Spleen (tissue), 11 donors: ENCODE data around the gene EBLN1. TPM values are rescaled to one million over a fixed set of nuclear protein-coding genes. Genes with fewer than 3 reads are reported as not detected.

Experiments used
- DNase-seq: peaks from one replicate; pipeline ENCODE4 v3.0.0-alpha.2; 2020
- H3K27ac ChIP-seq, 8 donors: fragments of 200-600 bp; sonication (generic) in 7 of 8; 1 replicate in 4 of 8; 2 replicates in 4 of 8; pipeline versions ENCODE4 v1.5.0 to v1.8.0; 2016 to 2021; ENCODE audit warnings: inconsistent platforms in 4 of 8, mild to moderate bottlenecking in 4 of 8, moderate library complexity in 1 of 8
- H3K27me3 ChIP-seq, 7 donors: fragments of 200-600 bp; sonication (generic) in 6 of 7; replicated peaks in 1 of 7; 1 replicate in 4 of 7; 2 replicates in 3 of 7; pipeline versions ENCODE4 v1.5.0 to v1.8.0; 2016 to 2021; ENCODE audit warnings: inconsistent platforms in 3 of 7, mild to moderate bottlenecking in 1 of 7
- H3K36me3 ChIP-seq, 6 donors: fragments of 200-600 bp; sonication (generic) in 5 of 6; 1 replicate in 4 of 6; 2 replicates in 2 of 6; pipeline versions ENCODE4 v1.5.0 to v1.8.0; 2016 to 2021; ENCODE audit warnings: inconsistent platforms in 2 of 6
- H3K4me1 ChIP-seq, 6 donors: fragments of 200-600 bp; sonication (generic) in 5 of 6; 1 replicate in 3 of 6; 2 replicates in 3 of 6; pipeline versions ENCODE4 v1.5.0 to v1.8.0; 2016 to 2021; ENCODE audit warnings: inconsistent platforms in 3 of 6
- H3K4me3 ChIP-seq, 8 donors: fragments of 200-600 bp; sonication (generic) in 7 of 8; 1 replicate in 4 of 8; 2 replicates in 4 of 8; pipeline versions ENCODE4 v1.5.0 to v1.8.0; 2016 to 2021; ENCODE audit warnings: inconsistent platforms in 4 of 8, mild to moderate bottlenecking in 4 of 8, moderate library complexity in 2 of 8
- H3K9me3 ChIP-seq, 8 donors: fragments of 200-600 bp; sonication (generic) in 7 of 8; 1 replicate in 4 of 8; 2 replicates in 4 of 8; pipeline versions ENCODE4 v1.5.0 to v1.8.0; 2016 to 2021; ENCODE audit warnings: inconsistent platforms in 4 of 8
- CTCF ChIP-seq, 11 experiments: fragments of 200-600 bp in 7 of 11; fragments of 450-650 bp in 4 of 11; sonication (generic) in 4 of 11; IDR thresholded peaks in 8 of 11; conservative IDR thresholded peaks in 3 of 11; 1 replicate in 7 of 11; 2 replicates in 4 of 11; pipeline versions ENCODE4 v1.4.0 to v1.8.0; 2016 to 2021; ENCODE audit warnings: antibody characterized with exemption in 11 of 11, inconsistent platforms in 4 of 11, mild to moderate bottlenecking in 1 of 11
- POLR2A ChIP-seq, 3 donors: fragments of 450-650 bp; IDR thresholded peaks; one replicate each; pipeline ENCODE4 v1.5.1; 2017; ENCODE audit warnings: antibody characterized with exemption in 3 of 3, mild to moderate bottlenecking in 1 of 3
- POLR2AphosphoS5 ChIP-seq, 3 donors: sonication (generic); formaldehyde crosslinking; IDR thresholded peaks; one replicate each; pipeline ENCODE4 v1.5.1; 2017; ENCODE audit warnings: antibody characterized with exemption in 3 of 3
- WGBS, 5 donors: extraction: QIAGEN DNeasy Blood & Tissue Kit in 3 of 5; methylation state at CpG; one replicate each; pipeline versions ENCODE4 v1.1.5 to v1.1.7; 2013 to 2018; 5-methylcytosine and 5-hydroxymethylcytosine counted together
- intact Hi-C: fragments of 100-400 bp; cut with DNase I; formaldehyde crosslinking; loops from one replicate; pipeline ENCODE4 v1.15.0; 2023; ENCODE audit warnings: low total_unique reads
- polyA plus RNA-seq, 3 donors: library from polyadenylated mRNA; stranded (reverse); fragments of 200-250 nt; gene quantifications; one replicate each; pipeline ENCODE4 v1.2.1, GENCODE V29; 2013
- total RNA-seq, 7 donors: library from RNA; depleted of rRNA in 3 of 7; stranded (reverse); fragments of >200 nt in 3 of 7; fragmentation: NEBNext Ultra II Directional in 4 of 7; extraction: Animal tissue kit (Norgen Biotek cat#: 25700) in 4 of 7; gene quantifications; one replicate each; pipeline versions ENCODE4 v1.1.0 to v1.2.1, GENCODE V29; 2016 to 2021
- donor health status: healthy with polysubstance abuse.
- donor health status: DM: no; HTN: no; CAD: no; lungs with moderate emphysema.
- donor health status: DM: no; HTN: no; CAD: no.
- donor health status: Bipolar disorder and iron deficiency.
- donor health status: healthy.
- donor health status: DM: no; HTN: no; CAD: no.
- donor health status: DM: yes; HTN: yes; CAD: no.

The EBLN1 gene
- total and polyA plus RNA-seq, 10 donors: not detected

- intact Hi-C loops: loop anchor here (10.0 kb wide), 1 partner anchor 63 kb away; the partner anchor contains the start of gene COMMD3
- peak; percentile 92 for DNase-seq
- H3K36me3 ChIP-seq: no peaks in the 10 kb centered on the region
- H3K4me1 ChIP-seq: peaks cover 11 to 60% (median 28%) of the 10 kb centered on the region in 6 donors
- H3K27me3 ChIP-seq: peaks cover 0 to 14% (median 0%) of the 10 kb centered on the region in 7 donors
- peak overlapping the region; percentile 95 to 99 (median 98) for H3K27ac ChIP-seq
- no peaks in the 10 kb centered on the region for H3K9me3 ChIP-seq
- H3K4me3 ChIP-seq: peak overlapping the region; percentile 63 to 95 (median 72)
- WGBS, 5 donors: 0 to 1% (median 0%) methylated on average over 28 of the region's 28 CpGs
- peak; percentile 62 to 86 (median 81) for TF ChIP-seq POLR2AphosphoS5 (IDR thresholded peaks at IDR 0.05)
- no peak for TF ChIP-seq POLR2A (IDR thresholded peaks at IDR 0.05)
These were observed 34.0 kb upstream of the EBLN1 start for GRCh38 chr10:22251751-22252223.

GRCh38 chr10:22250897-22251660 lies 33.3 kb upstream of the EBLN1 start:
- DNase-seq: no peak
- TF ChIP-seq POLR2A (IDR thresholded peaks at IDR 0.05) (no peak), CTCF (IDR thresholded peaks at IDR 0.05 in 8 of 11, conservative IDR thresholded peaks at IDR 0.05 in 3 of 11) (no peak), POLR2AphosphoS5 (IDR thresholded peaks at IDR 0.05) (no peak)
- no peaks in the 10 kb centered on the region for H3K9me3 ChIP-seq
- intact Hi-C loops: loop anchor here (10.0 kb wide), 1 partner anchor 64 kb away; the partner anchor contains the start of gene COMMD3
- peak overlapping the region; percentile 95 to 99 (median 98) for H3K27ac ChIP-seq
- H3K36me3 ChIP-seq: no peaks in the 10 kb centered on the region
- H3K4me1 ChIP-seq: peaks cover 11 to 61% (median 27%) of the 10 kb centered on the region in 6 donors
- 8 to 14% (median 11%) methylated on average over 13 of the region's 13 CpGs for WGBS, 5 donors
- H3K4me3 ChIP-seq: peak overlapping the region; percentile 63 to 95 (median 72)
- H3K27me3 ChIP-seq: peaks cover 0 to 14% (median 0%) of the 10 kb centered on the region in 7 donors

- peak overlapping the region in 2 of 8 donors; percentile 3 to 19 for H3K27ac ChIP-seq
- intact Hi-C loops: no loop called here
- DNase-seq: no peak
- no peak overlapping the region for H3K4me3 ChIP-seq
- peaks cover 11 to 35% (median 20%) of the 10 kb centered on the region in 6 donors for H3K4me1 ChIP-seq
- TF ChIP-seq POLR2A (IDR thresholded peaks at IDR 0.05) (no peak), POLR2AphosphoS5 (IDR thresholded peaks at IDR 0.05) (no peak), CTCF (IDR thresholded peaks at IDR 0.05 in 8 of 11, conservative IDR thresholded peaks at IDR 0.05 in 3 of 11) (no peak)
- no peaks in the 10 kb centered on the region for H3K9me3 ChIP-seq
- H3K27me3 ChIP-seq: peaks cover 0 to 3% (median 0%) of the 10 kb centered on the region in 7 donors
- WGBS, 5 donors: 78 to 96% (median 90%) methylated on average over 2 of the region's 2 CpGs
- no peaks in the 10 kb centered on the region for H3K36me3 ChIP-seq
These were observed 29.8 kb upstream of the EBLN1 start for GRCh38 chr10:22247636-22248035.

GRCh38 chr10:22246680-22247391 lies 29.0 kb upstream of the EBLN1 start:
- Histone ChIP-seq H3K4me1 (peaks cover 11 to 33% (median 20%) of the 10 kb centered on the region in 6 donors), H3K27ac (peak overlapping the region in 4 of 8 donors; percentile 2 to 19 (median 4)), H3K4me3 (no peak overlapping the region), H3K9me3 (no peaks in the 10 kb centered on the region), H3K36me3 (no peaks in the 10 kb centered on the region), H3K27me3 (peaks cover 0 to 2% (median 0%) of the 10 kb centered on the region in 7 donors)
- no peak for TF ChIP-seq POLR2AphosphoS5 (IDR thresholded peaks at IDR 0.05)
- TF ChIP-seq POLR2A (IDR thresholded peaks at IDR 0.05): no peak
- no peak for TF ChIP-seq CTCF (IDR thresholded peaks at IDR 0.05 in 8 of 11, conservative IDR thresholded peaks at IDR 0.05 in 3 of 11)
- WGBS, 5 donors: 50 to 74% (median 62%) methylated on average over 3 of the region's 3 CpGs
- intact Hi-C loops: no loop called here
- DNase-seq: no peak
